Fibroblast of pulmonary artery (primary cell): ENCODE data around the gene LHFPL3.

Source experiments
- DNase-seq: peaks from one replicate; pipeline ENCODE4 v3.0.0-alpha.2; 2010; ENCODE audit warnings: low read depth
- H3K4me3 ChIP-seq: replicated peaks from 2 replicates; pipeline ENCODE4 v1.5.1; 2011; ENCODE audit warnings: low read depth, mild to moderate bottlenecking, control low read depth, low read length, moderate library complexity
- CTCF ChIP-seq: IDR thresholded peaks from 2 replicates; pipeline ENCODE4 v1.5.1; 2011; ENCODE audit warnings: mild to moderate bottlenecking, control low read depth, low read length, inconsistent platforms; ENCODE audit errors: missing control alignments

Gene LHFPL3

DNA sequence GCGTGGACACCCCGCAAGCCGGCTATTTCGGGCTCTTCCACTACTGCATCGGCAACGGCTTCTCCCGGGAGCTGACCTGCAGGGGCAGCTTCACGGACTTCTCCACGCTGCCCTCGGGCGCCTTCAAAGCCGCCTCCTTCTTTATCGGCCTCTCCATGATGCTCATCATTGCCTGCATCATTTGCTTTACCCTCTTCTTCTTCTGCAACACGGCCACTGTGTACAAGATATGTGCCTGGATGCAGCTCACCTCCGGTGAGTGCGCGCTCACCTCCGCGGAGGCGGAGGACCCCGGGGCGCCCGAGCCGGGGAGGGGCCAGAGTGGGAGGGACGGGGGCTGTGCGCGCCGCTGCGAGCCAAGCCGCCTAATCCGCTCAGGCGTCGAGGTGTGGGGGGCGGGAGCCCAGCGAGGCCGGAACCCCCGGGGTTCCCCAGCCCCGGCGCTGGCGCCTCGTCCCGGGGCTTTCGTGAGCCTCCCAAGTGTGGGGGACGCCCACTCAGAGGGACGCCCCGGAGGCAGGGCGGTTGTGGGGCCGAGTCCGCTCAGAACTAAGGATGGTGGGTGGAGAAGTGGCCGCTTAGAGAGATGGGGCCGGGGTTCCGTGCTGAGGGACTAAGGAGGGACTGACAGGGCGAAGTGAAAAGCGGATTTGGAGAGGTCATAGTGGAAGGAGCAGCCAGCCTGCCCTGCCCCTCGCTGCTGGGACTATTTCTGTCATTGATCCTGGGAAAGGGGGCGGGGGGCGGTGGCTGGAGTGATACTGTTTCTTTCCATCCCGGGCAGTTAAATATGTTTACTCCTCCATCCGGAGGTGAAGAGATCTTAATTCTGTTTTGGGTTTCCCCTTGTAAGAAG, 795 bp downstream of the LHFPL3 start:
- no peak for DNase-seq
- H3K4me3 ChIP-seq: no peak overlapping the region
- TF ChIP-seq CTCF: no peak

DNA sequence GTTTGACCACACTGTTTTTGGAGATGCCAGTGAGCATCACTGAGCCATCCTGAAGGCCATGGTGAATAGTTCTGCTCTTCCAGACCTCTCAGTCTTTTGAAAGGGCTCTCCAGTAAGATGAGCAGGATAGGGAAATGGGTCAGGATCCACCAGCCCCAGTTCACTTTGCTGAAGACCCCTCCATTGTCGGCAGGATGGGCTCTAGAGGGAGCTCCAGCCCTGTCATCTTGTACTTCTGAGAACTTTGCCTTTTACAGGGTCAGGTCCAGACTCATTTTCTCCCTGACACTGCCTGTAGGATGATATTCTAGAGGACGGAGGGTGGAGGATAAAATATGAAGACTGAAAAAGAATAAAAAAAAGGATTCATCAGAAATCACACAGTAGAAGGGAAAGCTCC, 13.1 kb downstream of the LHFPL3 start:
- no peak for TF ChIP-seq CTCF

DNA sequence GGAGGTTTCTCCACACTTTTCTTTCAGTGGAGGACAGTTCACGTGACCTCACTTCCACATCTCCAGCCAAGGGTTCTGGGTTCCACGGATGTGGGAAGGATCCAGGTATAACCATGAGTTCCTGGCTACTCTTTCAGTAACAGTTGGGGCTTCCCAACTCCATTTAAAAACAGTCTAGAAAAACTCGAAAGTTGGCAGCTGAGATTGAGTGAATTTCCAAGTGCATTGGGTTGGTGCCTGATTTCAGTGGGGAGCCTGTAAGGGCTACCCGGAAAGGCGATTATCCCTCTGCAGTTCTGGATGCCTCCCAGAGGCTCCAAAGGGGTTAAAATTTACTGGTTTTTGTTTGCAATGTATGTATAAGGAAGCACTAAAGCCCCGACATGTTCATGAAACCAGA, 24.3 kb downstream of the LHFPL3 start:
- no peak overlapping the region for H3K4me3 ChIP-seq
- no peak for TF ChIP-seq CTCF
- no peak for DNase-seq

More for the DNA sequence above, 13.1 kb downstream of the LHFPL3 start:
- no peak for DNase-seq
- H3K4me3 ChIP-seq: no peak overlapping the region

- no peak for TF ChIP-seq CTCF
- no peak overlapping the region for H3K4me3 ChIP-seq
- DNase-seq: no peak
Observed at GRCh38 chr7:104357166-104357565, 28.8 kb downstream of the LHFPL3 start.

DNA sequence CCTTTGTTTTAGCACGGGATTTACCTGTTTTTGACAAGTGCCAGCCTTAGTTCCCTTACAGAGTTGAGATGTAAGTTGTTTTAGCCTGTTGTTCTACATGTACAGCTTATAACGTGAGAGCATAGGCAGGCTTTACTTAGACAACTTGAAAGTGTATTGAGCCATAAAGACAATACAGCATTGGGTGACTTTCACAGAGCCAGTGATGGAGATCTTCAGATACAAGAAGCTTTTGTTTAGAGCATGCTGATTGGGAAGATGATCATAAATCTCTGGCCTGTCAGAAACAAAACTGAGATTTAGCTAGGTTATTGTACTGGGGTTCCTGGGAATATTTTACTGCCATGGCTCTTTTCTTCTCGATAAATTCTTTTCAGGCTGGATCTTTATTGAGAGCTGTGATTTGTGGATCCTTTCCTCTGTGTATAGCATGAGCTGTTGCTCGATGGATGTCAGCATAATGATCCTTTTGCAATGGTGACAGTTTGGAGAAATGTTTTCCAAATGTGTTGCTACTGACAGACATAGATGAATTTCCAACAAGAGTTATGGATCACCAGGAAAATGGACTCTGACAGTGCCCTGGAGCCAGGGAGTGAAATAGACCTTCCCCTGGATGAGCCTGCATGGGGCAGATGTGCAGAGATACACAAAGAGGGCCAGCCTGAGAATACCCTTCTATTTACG, 30.2 kb downstream of the LHFPL3 start:
- no peak for DNase-seq
- H3K4me3 ChIP-seq: no peak overlapping the region
- TF ChIP-seq CTCF: no peak

GRCh38 chr7:104362756-104363155, 34.4 kb downstream of the LHFPL3 start:
- DNase-seq: no peak
- H3K4me3 ChIP-seq: no peak overlapping the region
- TF ChIP-seq CTCF: no peak

- H3K4me3 ChIP-seq: no peak overlapping the region
- no peak for DNase-seq
- TF ChIP-seq CTCF: no peak
Observed at GRCh38 chr7:104363355-104363754, 35.0 kb downstream of the LHFPL3 start.
